ENCODE data around the gene ITSN1. TPM values are rescaled to one million over a fixed set of nuclear protein-coding genes. Genes with fewer than 3 reads are reported as not detected.

The ITSN1 gene
- total RNA-seq, 4 donors from 2014 or later = 50.4 to 208 (median 96.7) TPM

DNA sequence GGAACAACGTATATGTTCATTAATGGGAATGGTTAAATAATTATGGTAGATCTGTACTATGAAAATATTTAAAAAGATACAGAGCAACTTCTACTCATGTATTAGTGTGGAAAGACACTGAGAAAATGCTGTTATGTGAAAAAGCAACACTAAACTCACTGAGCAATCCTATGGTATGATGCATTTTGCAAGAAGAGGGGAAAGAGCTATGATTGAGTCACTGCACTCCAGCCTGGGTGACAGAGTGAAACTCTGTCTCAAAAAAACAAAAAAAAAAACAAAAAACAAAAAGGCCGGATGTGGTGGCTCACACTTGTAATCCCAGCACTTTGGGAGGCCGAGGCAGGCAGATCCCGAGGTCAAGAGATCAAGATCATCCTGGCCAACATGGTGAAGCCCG lies 228.9 kb downstream of the ITSN1 start:
- Histone ChIP-seq H3K4me3 (no peak overlapping the region), H3K27me3 (no peaks in the 10 kb centered on the region), H3K27ac (no peak overlapping the region), H3K9me3 (no peaks in the 10 kb centered on the region), H3K36me3 (no peaks in the 10 kb centered on the region), H3K4me1 (no peaks in the 10 kb centered on the region)
- TF ChIP-seq EP300 (IDR thresholded peaks at IDR 0.05) (no peak), POLR2A (IDR thresholded peaks at IDR 0.05) (no peak)
- TF ChIP-seq, protein P1, sequence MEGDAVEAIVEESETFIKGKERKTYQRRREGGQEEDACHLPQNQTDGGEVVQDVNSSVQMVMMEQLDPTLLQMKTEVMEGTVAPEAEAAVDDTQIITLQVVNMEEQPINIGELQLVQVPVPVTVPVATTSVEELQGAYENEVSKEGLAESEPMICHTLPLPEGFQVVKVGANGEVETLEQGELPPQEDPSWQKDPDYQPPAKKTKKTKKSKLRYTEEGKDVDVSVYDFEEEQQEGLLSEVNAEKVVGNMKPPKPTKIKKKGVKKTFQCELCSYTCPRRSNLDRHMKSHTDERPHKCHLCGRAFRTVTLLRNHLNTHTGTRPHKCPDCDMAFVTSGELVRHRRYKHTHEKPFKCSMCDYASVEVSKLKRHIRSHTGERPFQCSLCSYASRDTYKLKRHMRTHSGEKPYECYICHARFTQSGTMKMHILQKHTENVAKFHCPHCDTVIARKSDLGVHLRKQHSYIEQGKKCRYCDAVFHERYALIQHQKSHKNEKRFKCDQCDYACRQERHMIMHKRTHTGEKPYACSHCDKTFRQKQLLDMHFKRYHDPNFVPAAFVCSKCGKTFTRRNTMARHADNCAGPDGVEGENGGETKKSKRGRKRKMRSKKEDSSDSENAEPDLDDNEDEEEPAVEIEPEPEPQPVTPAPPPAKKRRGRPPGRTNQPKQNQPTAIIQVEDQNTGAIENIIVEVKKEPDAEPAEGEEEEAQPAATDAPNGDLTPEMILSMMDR (IDR thresholded peaks at IDR 0.05) = no peak
- WGBS, 2 donors = 85 to 92% methylated on average over 5 of the region's 5 CpGs
- no peak for DNase-seq (ENCODE audit: low spot score in 2 of 2)

GRCh38 chr21:33872881-33873515 lies 230.7 kb downstream of the ITSN1 start:
- WGBS, 2 donors = 67 to 75% methylated on average over 4 of the region's 4 CpGs
- H3K4me1 ChIP-seq = no peaks in the 10 kb centered on the region
- H3K36me3 ChIP-seq = no peaks in the 10 kb centered on the region
- no peaks in the 10 kb centered on the region for H3K9me3 ChIP-seq
- no peak for DNase-seq (ENCODE audit: low spot score in 2 of 2)
- TF ChIP-seq, protein P1 (IDR thresholded peaks at IDR 0.05) = no peak
- no peak for TF ChIP-seq POLR2A (IDR thresholded peaks at IDR 0.05)
- TF ChIP-seq EP300 (IDR thresholded peaks at IDR 0.05) = no peak
- no peak overlapping the region for H3K27ac ChIP-seq
- no peaks in the 10 kb centered on the region for H3K27me3 ChIP-seq
- H3K4me3 ChIP-seq = no peak overlapping the region

DNA sequence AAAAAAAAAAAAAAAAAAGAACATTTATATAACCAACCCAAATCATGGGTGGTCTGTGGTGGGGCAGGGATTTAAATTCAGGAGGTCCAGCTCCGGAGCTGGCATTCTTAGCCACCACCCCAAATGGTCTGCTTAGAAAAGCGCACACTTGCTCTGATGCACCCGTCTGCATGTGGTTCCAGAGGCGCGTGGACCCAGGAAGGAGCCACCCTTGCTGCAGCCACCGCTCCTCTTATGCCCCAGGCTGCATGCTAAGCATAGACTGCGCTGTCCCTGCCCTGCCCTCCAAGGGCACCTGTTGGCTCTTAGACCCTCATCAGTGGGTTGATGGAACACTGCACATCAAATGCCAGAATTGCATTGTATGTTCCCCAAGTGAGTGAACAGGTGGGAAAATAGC lies 231.9 kb downstream of the ITSN1 start:
- Histone ChIP-seq H3K36me3 (no peaks in the 10 kb centered on the region), H3K9me3 (no peaks in the 10 kb centered on the region), H3K27ac (no peak overlapping the region), H3K4me1 (no peaks in the 10 kb centered on the region), H3K27me3 (no peaks in the 10 kb centered on the region), H3K4me3 (no peak overlapping the region)
- 98 to 99% methylated on average over 7 of the region's 7 CpGs for WGBS, 2 donors
- TF ChIP-seq EP300 (IDR thresholded peaks at IDR 0.05) = no peak
- TF ChIP-seq POLR2A (IDR thresholded peaks at IDR 0.05) = no peak
- TF ChIP-seq, protein P1 (IDR thresholded peaks at IDR 0.05) = no peak
- no peak for DNase-seq (ENCODE audit: low spot score in 2 of 2)

DNA sequence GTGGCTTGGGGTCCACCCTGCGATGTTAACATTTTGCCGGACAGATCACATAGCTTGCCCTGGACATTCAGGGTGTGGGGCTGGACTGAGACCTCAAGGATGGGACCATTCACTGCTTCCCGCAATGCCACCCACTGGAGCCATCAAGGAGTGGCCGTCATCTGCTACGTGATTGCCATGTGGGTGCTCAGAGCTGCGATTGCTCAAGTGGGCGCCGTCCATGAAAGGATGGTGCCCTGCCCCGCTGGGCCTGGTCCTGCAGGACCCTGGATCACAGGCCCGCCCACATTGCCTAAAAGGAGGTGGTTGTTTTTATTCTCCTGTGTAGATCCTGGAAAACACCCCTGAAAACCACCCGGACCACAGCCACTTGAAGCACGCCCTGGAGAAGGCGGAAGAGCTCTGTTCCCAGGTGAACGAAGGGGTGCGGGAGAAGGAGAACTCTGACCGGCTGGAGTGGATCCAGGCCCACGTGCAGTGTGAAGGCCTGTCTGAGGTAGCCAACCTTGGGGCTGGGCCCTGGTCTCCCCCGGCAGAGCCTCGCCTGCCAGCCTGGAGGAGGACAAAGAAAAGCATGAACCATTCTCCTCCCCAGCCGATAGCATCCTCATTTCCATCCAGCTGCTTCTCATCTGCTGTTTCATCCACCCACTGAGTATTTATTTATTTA lies 232.9 kb downstream of the ITSN1 start:
- H3K27ac ChIP-seq = no peak overlapping the region

GRCh38 chr21:33878824-33879223 lies 236.5 kb downstream of the ITSN1 start:
- H3K27ac ChIP-seq = no peak overlapping the region
- no peaks in the 10 kb centered on the region for H3K9me3 ChIP-seq
- H3K4me3 ChIP-seq = no peak overlapping the region
- 91 to 93% methylated on average over 6 of the region's 6 CpGs for WGBS, 2 donors
- no peak for DNase-seq (ENCODE audit: low spot score in 2 of 2)
- H3K36me3 ChIP-seq = no peaks in the 10 kb centered on the region
- TF ChIP-seq, protein P1 (IDR thresholded peaks at IDR 0.05) = no peak
- no peak for TF ChIP-seq POLR2A (IDR thresholded peaks at IDR 0.05)
- TF ChIP-seq EP300 (IDR thresholded peaks at IDR 0.05) = no peak
- H3K4me1 ChIP-seq = no peaks in the 10 kb centered on the region
- no peaks in the 10 kb centered on the region for H3K27me3 ChIP-seq

More for the DNA sequence above, 232.9 kb downstream of the ITSN1 start:
- Histone ChIP-seq H3K4me1 (no peaks in the 10 kb centered on the region), H3K36me3 (no peaks in the 10 kb centered on the region), H3K9me3 (no peaks in the 10 kb centered on the region), H3K4me3 (no peak overlapping the region), H3K27me3 (no peaks in the 10 kb centered on the region)
- 91 to 94% methylated on average over 19 to 20 of the region's 20 CpGs for WGBS, 2 donors
- no peak for DNase-seq (ENCODE audit: low spot score in 2 of 2)
- no peak for TF ChIP-seq EP300 (IDR thresholded peaks at IDR 0.05)
- TF ChIP-seq, protein P1 (IDR thresholded peaks at IDR 0.05) = no peak
- TF ChIP-seq POLR2A (IDR thresholded peaks at IDR 0.05) = no peak

Measured in tibial nerve (tissue), 4 donors.